GM18951 (cell line): ENCODE data around the gene LYZL2.

ENCODE experiments used
- POLR2A ChIP-seq: IDR thresholded peaks from 4 replicates; pipeline ENCODE4 v1.6.1; 2011; ENCODE audit warnings: mild to moderate bottlenecking; ENCODE audit not compliant: insufficient read length, insufficient read depth; ENCODE audit errors: extremely low read depth
- in situ Hi-C: fragments of 300-500 bp; cut with MboI; formaldehyde crosslinking; loops from one replicate; pipeline ENCODE4 v1.12.0; 2022; ENCODE audit warnings: low sequenced_read_pairs, mixed read lengths, inconsistent platforms; ENCODE audit not compliant: unreplicated experiment

LYZL2 gene

DNA sequence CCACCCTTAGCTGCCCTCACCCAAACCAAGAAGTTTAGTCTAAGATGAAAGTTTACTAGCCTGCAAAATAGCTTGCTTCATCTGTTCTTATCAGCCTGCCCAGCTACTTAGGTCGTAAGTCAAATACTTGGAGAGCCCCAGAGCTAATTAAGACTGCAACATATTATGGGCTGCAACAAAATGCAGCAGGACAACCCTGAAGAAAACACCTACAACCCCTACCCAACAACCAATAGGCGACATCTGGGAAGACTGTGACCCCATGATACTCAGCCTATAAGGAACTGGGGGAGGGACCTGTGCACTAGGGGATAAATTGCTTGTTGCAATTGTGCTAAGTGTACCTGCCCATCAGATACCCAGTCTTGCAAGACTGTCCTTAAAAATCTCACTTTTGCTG, 64.1 kb downstream of the LYZL2 start:
- no peak for TF ChIP-seq POLR2A

DNA sequence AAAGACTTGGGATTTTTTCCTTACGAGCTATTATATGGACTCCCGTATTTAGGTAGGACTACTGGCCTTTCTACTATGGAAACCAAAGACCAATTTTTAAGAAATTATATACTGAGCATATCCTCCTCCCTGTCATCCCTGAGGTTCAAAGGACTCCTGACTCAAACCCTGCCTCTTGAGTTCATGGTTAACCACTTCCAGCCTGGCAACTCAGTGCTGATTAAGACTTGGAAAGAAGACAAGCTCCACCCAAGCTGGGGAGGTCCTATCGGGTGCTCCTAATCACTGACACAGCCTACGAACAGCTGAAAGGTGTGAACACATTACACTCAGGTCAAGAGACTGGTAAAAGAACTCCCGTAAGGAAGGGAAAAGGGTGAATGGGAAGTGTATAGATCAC, 66.8 kb downstream of the LYZL2 start:
- in situ Hi-C loops = loop anchor here (25.0 kb wide), 1 partner anchor 550 kb away; no protein-coding TSS in a partner anchor

More for the DNA sequence above, 64.1 kb downstream of the LYZL2 start:
- in situ Hi-C loops = loop anchor here (25.0 kb wide), 1 partner anchor 553 kb away; no protein-coding TSS in a partner anchor

More for the DNA sequence above, 66.8 kb downstream of the LYZL2 start:
- no peak for TF ChIP-seq POLR2A
